Lower lobe of right lung (tissue), 2 donors: ENCODE results near the gene TBC1D17. TPM values are rescaled to one million over a fixed set of nuclear protein-coding genes. Genes with fewer than 3 reads are reported as not detected.

Source experiments
- ATAC-seq, 2 donors: fragments of 200-7000 bp; cut with Tn5 transposase; one replicate each; pipeline ENCODE4 v1.9.1; 2020 to 2022; ENCODE audit warnings: mild to moderate bottlenecking in 2 of 2, moderate library complexity in 2 of 2
- DNase-seq: peaks from one replicate; pipeline ENCODE4 v3.0.0-alpha.2; 2020
- H3K27ac ChIP-seq: fragments of 200-600 bp; one replicate; pipeline ENCODE4 v1.8.0; 2022
- H3K27me3 ChIP-seq: fragments of 200-600 bp; one replicate; pipeline ENCODE4 v1.8.0; 2022; ENCODE audit warnings: low read depth
- H3K36me3 ChIP-seq: fragments of 200-600 bp; one replicate; pipeline ENCODE4 v1.8.0; 2022; ENCODE audit warnings: mild to moderate bottlenecking
- H3K4me1 ChIP-seq: fragments of 200-600 bp; one replicate; pipeline ENCODE4 v1.8.0; 2022
- H3K4me3 ChIP-seq: fragments of 200-600 bp; one replicate; pipeline ENCODE4 v1.8.0; 2022; ENCODE audit warnings: mild to moderate bottlenecking
- H3K9me3 ChIP-seq: fragments of 200-600 bp; one replicate; pipeline ENCODE4 v1.8.0; 2022
- intact Hi-C: fragments of 100-400 bp; cut with DNase I; formaldehyde crosslinking; loops from one replicate; pipeline ENCODE4 v1.11.0; 2022
- total RNA-seq: library from RNA; stranded (reverse); fragmentation: NEBNext Ultra II Directional; extraction: Animal tissue kit (Norgen Biotek cat#: 25700); gene quantifications from one replicate; pipeline ENCODE4 v1.2.1, GENCODE V29; 2021
- TF ChIP-seq, protein P1 (sequence below): fragments of 200-600 bp; IDR thresholded peaks from one replicate; pipeline ENCODE4 v1.8.0; 2022; ENCODE audit warnings: antibody characterized with exemption, mild to moderate bottlenecking
- donor health status: DM: no; HTN: yes; CAD: no; lungs with severe emphysema.

Gene TBC1D17
- total RNA-seq, 1 donor from 2014 or later, result 53.1 TPM

- Histone ChIP-seq H3K27me3 (no peaks in the 10 kb centered on the region), H3K4me1 (peaks cover 45% of the 10 kb centered on the region), H3K36me3 (peaks cover 15% of the 10 kb centered on the region), H3K9me3 (no peaks in the 10 kb centered on the region), H3K27ac (peak overlapping the region; percentile 85), H3K4me3 (peak overlapping the region; percentile 70)
- TF ChIP-seq, protein P1, sequence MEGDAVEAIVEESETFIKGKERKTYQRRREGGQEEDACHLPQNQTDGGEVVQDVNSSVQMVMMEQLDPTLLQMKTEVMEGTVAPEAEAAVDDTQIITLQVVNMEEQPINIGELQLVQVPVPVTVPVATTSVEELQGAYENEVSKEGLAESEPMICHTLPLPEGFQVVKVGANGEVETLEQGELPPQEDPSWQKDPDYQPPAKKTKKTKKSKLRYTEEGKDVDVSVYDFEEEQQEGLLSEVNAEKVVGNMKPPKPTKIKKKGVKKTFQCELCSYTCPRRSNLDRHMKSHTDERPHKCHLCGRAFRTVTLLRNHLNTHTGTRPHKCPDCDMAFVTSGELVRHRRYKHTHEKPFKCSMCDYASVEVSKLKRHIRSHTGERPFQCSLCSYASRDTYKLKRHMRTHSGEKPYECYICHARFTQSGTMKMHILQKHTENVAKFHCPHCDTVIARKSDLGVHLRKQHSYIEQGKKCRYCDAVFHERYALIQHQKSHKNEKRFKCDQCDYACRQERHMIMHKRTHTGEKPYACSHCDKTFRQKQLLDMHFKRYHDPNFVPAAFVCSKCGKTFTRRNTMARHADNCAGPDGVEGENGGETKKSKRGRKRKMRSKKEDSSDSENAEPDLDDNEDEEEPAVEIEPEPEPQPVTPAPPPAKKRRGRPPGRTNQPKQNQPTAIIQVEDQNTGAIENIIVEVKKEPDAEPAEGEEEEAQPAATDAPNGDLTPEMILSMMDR, result peak; percentile 12
- intact Hi-C loops, result no loop called here
- DNase-seq (peak; percentile 95), ATAC-seq (peak; percentile 85 to 89)
Measured at GRCh38 chr19:49869484-49870308, 7.8 kb upstream of the TBC1D17 start.

GRCh38 chr19:49870309-49870901 is 7.1 kb upstream of the TBC1D17 start:
- intact Hi-C loops, result no loop called here
- Histone ChIP-seq H3K36me3 (peaks cover 10% of the 10 kb centered on the region), H3K27me3 (no peaks in the 10 kb centered on the region), H3K9me3 (no peaks in the 10 kb centered on the region), H3K4me3 (peak overlapping the region; percentile 70), H3K27ac (peak overlapping the region; percentile 85), H3K4me1 (peaks cover 44% of the 10 kb centered on the region)
- TF ChIP-seq, protein P1, result no peak
- DNase-seq (peak; percentile 55), ATAC-seq (no peak)

DNA sequence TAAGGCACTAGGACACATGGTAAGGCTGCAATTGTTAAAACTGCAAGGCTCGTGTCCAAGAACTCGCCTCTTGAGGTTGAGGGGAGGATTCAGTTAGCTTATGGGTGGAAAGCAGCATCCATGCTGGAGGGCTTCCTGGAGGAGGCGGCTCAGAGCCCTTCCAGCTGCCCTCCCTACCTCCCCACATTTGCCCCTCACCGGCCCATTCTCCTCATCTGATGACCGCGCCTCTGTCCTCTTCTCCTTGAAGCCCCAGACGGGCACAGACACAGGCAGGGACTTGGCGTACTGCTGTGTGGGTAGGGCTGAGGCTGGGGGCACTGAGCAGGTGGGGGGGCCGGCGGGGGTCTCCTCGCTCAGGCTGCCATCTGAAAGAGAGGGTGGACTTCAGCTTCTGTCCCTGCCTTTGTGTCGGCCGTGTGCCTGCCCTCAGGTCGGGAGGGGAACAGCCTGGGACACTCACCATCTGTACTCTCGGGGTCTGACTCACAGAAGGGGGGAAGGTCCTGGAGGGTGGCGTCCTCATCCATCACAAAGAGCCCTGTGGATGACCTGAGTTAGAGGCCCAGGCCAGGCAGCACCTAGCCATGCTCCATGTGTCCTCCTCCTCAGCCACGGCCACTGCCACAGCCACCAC is 6.0 kb upstream of the TBC1D17 start:
- H3K27ac ChIP-seq, result no peak overlapping the region
- H3K4me1 ChIP-seq, result peaks cover 38% of the 10 kb centered on the region
- H3K9me3 ChIP-seq, result no peaks in the 10 kb centered on the region
- H3K36me3 ChIP-seq, result peaks cover 10% of the 10 kb centered on the region
- TF ChIP-seq, protein P1, result no peak
- ATAC-seq (no peak), DNase-seq (no peak)
- H3K4me3 ChIP-seq, result no peak overlapping the region
- intact Hi-C loops, result no loop called here
- no peaks in the 10 kb centered on the region for H3K27me3 ChIP-seq

DNA sequence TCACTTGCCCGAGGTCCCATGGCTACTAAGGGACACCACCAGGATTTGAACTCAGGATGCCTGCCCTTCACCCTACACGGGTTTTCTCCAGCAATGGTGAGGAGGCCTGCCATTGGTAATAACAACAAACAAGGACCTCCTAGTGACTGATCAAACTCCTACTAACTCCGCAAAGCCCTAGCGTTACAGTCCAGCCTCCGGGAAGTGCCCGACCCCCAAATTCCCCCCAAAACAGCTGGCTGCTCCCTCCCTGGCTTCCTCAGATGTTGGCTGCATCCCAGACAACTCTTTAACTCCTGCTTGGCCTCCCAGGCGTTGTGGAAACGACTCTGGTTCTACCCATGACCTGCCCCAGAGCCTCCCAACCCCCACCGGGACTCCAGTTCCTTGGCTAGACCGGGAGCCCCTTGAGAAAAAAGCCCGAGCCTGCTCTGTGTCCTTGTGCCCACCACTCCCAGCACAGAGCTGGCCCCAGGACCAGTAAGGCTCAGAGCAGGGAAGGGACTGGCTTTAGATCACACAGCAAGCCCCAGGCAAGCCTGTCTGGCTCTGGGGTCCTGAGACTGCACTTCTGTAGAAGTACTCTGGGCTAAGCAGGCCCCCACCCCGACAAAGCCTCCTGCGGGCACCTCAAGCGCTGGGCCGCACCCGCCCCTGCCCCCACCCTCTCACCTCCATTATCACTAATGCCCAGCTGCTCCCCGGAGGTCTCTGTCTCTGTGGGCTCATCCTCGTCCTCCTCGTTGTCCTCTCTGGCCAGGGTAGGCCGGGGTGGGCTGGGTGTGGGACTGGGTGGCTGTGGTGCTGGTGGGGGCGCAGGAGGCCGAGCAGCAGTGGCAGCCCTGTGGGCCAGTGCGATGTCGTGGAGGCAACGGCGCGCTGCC is 5.0 kb upstream of the TBC1D17 start:
- Histone ChIP-seq H3K4me3 (no peak overlapping the region), H3K4me1 (peaks cover 35% of the 10 kb centered on the region), H3K27me3 (no peaks in the 10 kb centered on the region), H3K36me3 (peaks cover 10% of the 10 kb centered on the region), H3K27ac (no peak overlapping the region), H3K9me3 (no peaks in the 10 kb centered on the region)
- TF ChIP-seq, protein P1, result no peak
- intact Hi-C loops, result no loop called here
- DNase-seq (no peak), ATAC-seq (no peak)

GRCh38 chr19:49873129-49873521 is 4.4 kb upstream of the TBC1D17 start:
- Histone ChIP-seq H3K4me3 (no peak overlapping the region), H3K4me1 (peaks cover 31% of the 10 kb centered on the region), H3K9me3 (no peaks in the 10 kb centered on the region), H3K27ac (no peak overlapping the region), H3K27me3 (no peaks in the 10 kb centered on the region), H3K36me3 (peaks cover 10% of the 10 kb centered on the region)
- TF ChIP-seq, protein P1, result no peak
- DNase-seq (no peak), ATAC-seq (no peak)
- intact Hi-C loops, result no loop called here
